Loucy (cell line): ENCODE results near the gene RNF130.

Experiments used
- CTCF ChIP-seq: fragments of 200-600 bp; sonication (generic); conservative IDR thresholded peaks from 2 replicates; pipeline ENCODE4 v1.5.1; 2014; ENCODE audit warnings: mild to moderate bottlenecking, antibody characterized with exemption, low read length
- EZH2phosphoT487 ChIP-seq: fragments of 200-600 bp; IDR thresholded peaks from 2 replicates; pipeline ENCODE4 v1.6.1; 2018; ENCODE audit warnings: antibody characterized with exemption, mild to moderate bottlenecking, moderate library complexity, borderline replicate concordance

- no peak for TF ChIP-seq CTCF
- no peak for TF ChIP-seq EZH2phosphoT487
These were observed 4.1 kb upstream of the RNF130 start for GRCh38 chr5:180075703-180076102.
